Vagina (tissue), 2 donors: ENCODE measurements around the gene UACA. TPM values are rescaled to one million over a fixed set of nuclear protein-coding genes. Genes with fewer than 3 reads are reported as not detected.

Source experiments
- DNase-seq, 2 donors: peaks; one replicate each; pipeline ENCODE4 v3.0.0-alpha.2; 2017; ENCODE audit errors: extremely low spot score in 2 of 2
- H3K27ac ChIP-seq: fragments of 200-600 bp; sonication (generic); one replicate; pipeline ENCODE4 v1.5.1; 2019
- H3K27me3 ChIP-seq: fragments of 200-600 bp; sonication (generic); one replicate; pipeline ENCODE4 v1.5.1; 2019
- H3K36me3 ChIP-seq, 2 donors: fragments of 200-600 bp; sonication (generic); one replicate each; pipeline ENCODE4 v1.5.1; 2017 to 2019
- H3K4me1 ChIP-seq: fragments of 200-600 bp; sonication (generic); one replicate; pipeline ENCODE4 v1.5.1; 2019
- H3K4me3 ChIP-seq, 2 donors: fragments of 200-600 bp; sonication (generic); 1 replicate in 1 of 2; 2 replicates in 1 of 2; pipeline ENCODE4 v1.5.1; 2016 to 2019
- H3K9me3 ChIP-seq: fragments of 200-600 bp; sonication (generic); one replicate; pipeline ENCODE4 v1.5.1; 2019
- CTCF ChIP-seq, 3 experiments: fragments of 450-650 bp in 2 of 3; fragments of 200-600 bp in 1 of 3; sonication (generic) in 1 of 3; IDR thresholded peaks; one replicate each; pipeline ENCODE4 v1.5.1; 2017 to 2019; ENCODE audit warnings: antibody characterized with exemption in 3 of 3, mild to moderate bottlenecking in 2 of 3, moderate library complexity in 2 of 3
- POLR2A ChIP-seq, 2 donors: fragments of 450-650 bp; IDR thresholded peaks; one replicate each; pipeline ENCODE4 v1.6.1; 2017; ENCODE audit warnings: antibody characterized with exemption in 2 of 2, mild to moderate bottlenecking in 2 of 2, moderate library complexity in 2 of 2
- POLR2AphosphoS5 ChIP-seq, 2 donors: sonication (generic); formaldehyde crosslinking; IDR thresholded peaks; one replicate each; pipeline ENCODE4 v1.9.0; 2017; ENCODE audit warnings: antibody characterized with exemption in 2 of 2, mild to moderate bottlenecking in 2 of 2, low read depth in 1 of 2; ENCODE audit not compliant: insufficient read depth in 1 of 2
- intact Hi-C: fragments of 100-400 bp; cut with DNase I; formaldehyde crosslinking; loops from one replicate; pipeline ENCODE4 v1.15.1; 2023
- total RNA-seq: library from RNA; depleted of rRNA; stranded (reverse); fragments of >200 nt; gene quantifications from one replicate; pipeline ENCODE4 v1.2.3, GENCODE V29; 2016

Gene UACA
- total RNA-seq, 1 donor from 2014 or later, result 40.3 TPM

- Histone ChIP-seq H3K9me3 (no peaks in the 10 kb centered on the region), H3K27ac (no peak overlapping the region), H3K4me1 (peaks cover 44% of the 10 kb centered on the region), H3K27me3 (no peaks in the 10 kb centered on the region), H3K36me3 (no peaks in the 10 kb centered on the region), H3K4me3 (no peak overlapping the region)
- intact Hi-C loops, result no loop called here
- no peak for TF ChIP-seq CTCF (IDR thresholded peaks at IDR 0.05)
- DNase-seq, result no peak
Measured at GRCh38 chr15:70802629-70803028, 39.3 kb upstream of the UACA start.

- Histone ChIP-seq H3K27me3 (no peaks in the 10 kb centered on the region), H3K4me3 (no peak overlapping the region), H3K4me1 (peaks cover 29% of the 10 kb centered on the region), H3K36me3 (no peaks in the 10 kb centered on the region), H3K9me3 (no peaks in the 10 kb centered on the region), H3K27ac (peak overlapping the region; percentile 79)
- TF ChIP-seq POLR2A (IDR thresholded peaks at IDR 0.05) (no peak), CTCF (IDR thresholded peaks at IDR 0.05) (no peak), POLR2AphosphoS5 (IDR thresholded peaks at IDR 0.05; ENCODE audit: insufficient read depth in 1 of 2, low read depth in 1 of 2) (no peak)
- no peak for DNase-seq
- intact Hi-C loops, result no loop called here
Measured at GRCh38 chr15:70801109-70801508, 37.8 kb upstream of the UACA start.

- Histone ChIP-seq H3K4me1 (peaks cover 38% of the 10 kb centered on the region), H3K27me3 (no peaks in the 10 kb centered on the region), H3K27ac (peak overlapping the region; percentile 79), H3K9me3 (no peaks in the 10 kb centered on the region), H3K4me3 (no peak overlapping the region), H3K36me3 (no peaks in the 10 kb centered on the region)
- TF ChIP-seq POLR2AphosphoS5 (IDR thresholded peaks at IDR 0.05; ENCODE audit: insufficient read depth in 1 of 2, low read depth in 1 of 2) (peak in 1 of 2 donors; percentile 48), POLR2A (IDR thresholded peaks at IDR 0.05) (no peak)
- intact Hi-C loops, result no loop called here
- no peak for DNase-seq
Measured at GRCh38 chr15:70799667-70800450, 36.5 kb upstream of the UACA start.

- no peak overlapping the region for H3K27ac ChIP-seq
- H3K9me3 ChIP-seq, result no peaks in the 10 kb centered on the region
- no peak overlapping the region for H3K4me3 ChIP-seq
- intact Hi-C loops, result no loop called here
- H3K4me1 ChIP-seq, result peaks cover 47% of the 10 kb centered on the region
- DNase-seq, result no peak
- TF ChIP-seq CTCF (IDR thresholded peaks at IDR 0.05), result no peak
- no peaks in the 10 kb centered on the region for H3K27me3 ChIP-seq
- no peaks in the 10 kb centered on the region for H3K36me3 ChIP-seq
Measured at GRCh38 chr15:70797464-70797863, 34.1 kb upstream of the UACA start.

- intact Hi-C loops, result no loop called here
- H3K9me3 ChIP-seq, result no peaks in the 10 kb centered on the region
- TF ChIP-seq POLR2A (IDR thresholded peaks at IDR 0.05), result no peak
- TF ChIP-seq CTCF (IDR thresholded peaks at IDR 0.05), result no peak
- TF ChIP-seq POLR2AphosphoS5 (IDR thresholded peaks at IDR 0.05; ENCODE audit: insufficient read depth in 1 of 2, low read depth in 1 of 2), result no peak
- H3K27ac ChIP-seq, result no peak overlapping the region
- H3K4me3 ChIP-seq, result no peak overlapping the region
- H3K27me3 ChIP-seq, result no peaks in the 10 kb centered on the region
- no peak for DNase-seq
- H3K36me3 ChIP-seq, result no peaks in the 10 kb centered on the region
- H3K4me1 ChIP-seq, result peaks cover 47% of the 10 kb centered on the region
Measured at GRCh38 chr15:70796516-70797310, 33.4 kb upstream of the UACA start.
